ENCODE results near the gene UBE2U.
"Not testable (repeated sequence)": the region's sequence is repeated elsewhere in the genome, so short reads cannot be mapped to it uniquely, and the experiment has no call there.

UBE2U gene

GRCh38 chr1:64194168-64195080 lies 9.0 kb upstream of the UBE2U start:
- DNase-seq, result no peak

- DNase-seq, result no peak
These were observed 8.4 kb upstream of the UBE2U start for GRCh38 chr1:64195081-64195395.

DNA sequence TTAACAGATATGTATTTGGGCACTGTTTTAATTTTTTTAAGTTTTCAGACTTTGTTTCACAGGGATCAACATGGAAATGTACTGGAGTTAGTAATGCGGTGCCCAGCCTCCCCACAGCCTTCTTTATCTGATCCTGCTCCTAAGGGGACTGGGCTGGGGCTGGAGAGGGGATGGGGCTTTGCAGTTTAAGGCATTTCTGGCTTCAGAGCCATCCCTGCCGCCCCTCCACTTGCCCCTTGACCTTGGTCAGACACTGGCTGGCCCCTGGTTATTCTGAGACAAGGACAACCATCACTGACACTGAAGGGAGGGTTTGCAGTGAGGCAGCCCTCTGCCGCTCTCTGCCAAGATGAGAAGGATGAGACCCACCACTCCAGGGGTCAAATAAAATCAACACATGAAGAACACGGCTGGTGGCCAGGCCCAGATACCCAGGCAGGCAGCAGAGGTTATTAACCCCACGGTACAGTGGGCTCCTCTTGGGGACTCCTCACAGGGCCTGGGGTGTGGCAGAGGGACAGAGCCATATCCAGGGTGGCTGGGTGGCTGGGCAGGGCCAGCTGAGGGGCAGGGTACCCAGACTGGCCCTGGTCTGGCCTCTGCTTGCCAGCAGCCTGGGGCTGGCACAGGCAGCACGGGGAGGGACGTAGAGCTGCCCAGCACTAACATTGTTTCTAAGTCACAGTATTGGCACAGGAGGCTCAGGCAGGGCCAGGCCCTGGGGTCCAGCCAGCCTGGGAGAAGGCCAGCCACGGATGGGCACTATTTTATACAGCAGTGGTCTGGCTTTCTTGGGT lies 7.2 kb upstream of the UBE2U start:
- no peak for DNase-seq

DNA sequence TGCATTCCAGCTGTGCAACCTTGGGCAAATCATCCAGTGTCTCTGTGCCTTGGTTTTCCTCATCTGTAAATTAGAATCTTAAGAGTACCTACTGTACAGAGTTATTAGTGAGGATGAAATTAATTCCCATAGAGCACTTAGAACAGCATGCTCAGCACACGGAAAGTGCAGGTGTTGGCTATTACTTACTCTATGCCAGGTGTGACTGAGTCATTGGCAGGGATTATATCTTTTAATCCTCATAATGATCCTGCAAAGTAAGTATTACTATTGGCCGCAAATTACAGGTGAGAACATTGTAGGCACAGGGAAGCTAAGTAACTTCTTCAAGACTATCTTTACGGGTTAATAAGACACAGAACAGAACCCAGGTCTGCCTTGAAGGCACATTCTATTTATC lies 6.3 kb upstream of the UBE2U start:
- DNase-seq, result no peak

- DNase-seq, result no peak
These were observed 4.3 kb upstream of the UBE2U start for GRCh38 chr1:64199154-64199553.

DNA sequence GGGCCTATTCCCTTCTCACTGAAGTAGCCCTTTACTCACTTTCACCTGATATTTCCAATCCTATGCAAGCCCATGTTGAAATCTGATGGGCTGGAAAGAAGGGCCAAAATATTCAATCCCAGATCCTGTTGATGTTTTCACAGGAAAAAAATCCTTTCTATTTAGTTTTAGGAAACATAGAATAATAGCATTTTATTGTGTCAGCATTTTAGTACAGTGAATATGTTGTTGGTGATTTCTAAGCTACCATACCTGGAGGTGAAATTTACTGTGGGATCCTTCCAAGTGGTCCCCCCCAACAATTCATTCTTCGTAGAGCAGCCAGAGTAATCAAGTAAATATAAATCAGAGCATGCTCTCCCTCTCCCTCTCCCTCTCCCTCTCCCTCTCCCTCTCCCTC lies 3.4 kb upstream of the UBE2U start:
- DNase-seq, result no peak

DNA sequence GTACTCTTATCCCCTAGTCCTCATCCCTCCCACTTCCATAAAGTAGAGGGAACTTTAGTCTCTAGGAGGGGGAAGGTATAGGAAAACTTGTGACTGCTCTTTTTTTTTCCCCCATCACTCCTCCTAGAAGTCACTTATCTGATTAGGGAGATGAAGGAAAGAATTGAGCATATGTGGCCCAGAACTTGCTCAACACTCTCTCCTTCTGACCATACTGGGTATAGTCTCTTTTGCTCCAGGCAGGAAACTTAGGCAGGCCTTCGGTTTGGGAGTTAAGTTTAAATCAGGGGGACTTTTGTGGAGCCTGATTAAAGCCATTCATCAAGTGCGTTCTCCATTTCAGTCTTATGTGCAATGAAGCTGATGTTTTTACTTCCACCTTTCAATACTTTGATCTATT lies 5.8 kb downstream of the UBE2U start:
- no peak for DNase-seq

- no peak for DNase-seq
These were observed 8.6 kb downstream of the UBE2U start for GRCh38 chr1:64212031-64212430.

DNA sequence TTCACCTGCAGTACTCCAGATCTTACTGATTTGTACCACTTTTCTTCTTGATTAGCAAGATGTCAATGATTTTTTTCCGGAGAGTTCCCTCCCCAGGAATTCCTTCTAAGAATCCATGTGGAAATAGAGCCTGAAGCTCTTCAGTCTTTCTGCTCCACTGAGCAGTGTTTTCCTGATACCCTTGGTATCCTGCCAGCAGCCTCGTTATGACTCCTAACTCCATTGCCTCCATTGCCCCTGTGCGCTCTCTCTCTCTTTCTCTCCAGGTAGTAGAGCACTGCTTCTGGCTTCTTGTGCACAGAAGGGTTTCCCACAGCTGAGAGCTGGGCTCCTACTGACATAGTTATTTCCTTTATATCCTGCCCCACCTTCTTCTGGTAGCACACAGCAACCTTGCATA lies 12.2 kb downstream of the UBE2U start:
- no peak for DNase-seq

- no peak for DNase-seq
These were observed 16.8 kb downstream of the UBE2U start for GRCh38 chr1:64220241-64220640.

DNA sequence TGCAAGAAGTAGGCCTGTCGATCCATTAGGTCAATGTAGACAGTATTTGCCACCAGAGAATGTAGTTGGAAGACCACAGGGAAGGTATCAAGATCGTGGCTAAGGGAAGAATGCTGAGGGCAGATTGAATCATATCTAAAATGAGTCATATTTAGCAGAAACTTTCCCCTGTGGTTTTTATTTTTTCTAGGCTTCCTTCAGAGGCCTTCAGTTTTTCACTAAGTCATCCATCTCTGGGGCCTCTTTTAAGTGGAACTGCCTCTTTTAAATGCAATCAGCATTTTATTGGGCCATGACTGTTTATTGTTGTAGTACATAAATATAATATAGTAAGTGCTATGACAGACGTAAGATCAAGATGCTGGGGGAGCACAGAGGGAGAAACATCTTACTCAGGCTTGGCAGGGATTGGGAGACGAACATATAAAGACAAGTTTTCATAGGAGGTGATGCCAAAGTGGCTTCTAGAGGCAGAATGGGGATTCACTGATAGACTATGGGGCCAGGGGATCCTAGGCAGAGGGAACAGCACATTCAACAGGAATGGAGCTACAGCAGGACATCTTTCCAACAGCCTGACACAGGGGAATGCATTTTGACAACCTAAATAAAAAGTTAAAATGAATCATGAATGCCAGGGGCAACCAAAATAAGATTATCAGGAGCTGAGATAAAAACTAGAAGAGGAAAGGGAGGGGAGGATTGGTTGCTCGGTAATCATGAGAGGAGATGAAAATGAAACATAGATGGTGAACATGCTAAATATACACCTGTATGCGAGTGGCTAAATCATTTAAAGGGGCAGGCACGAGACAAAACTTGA lies 20.1 kb downstream of the UBE2U start:
- DNase-seq, result peak in 1 of 2 experiments; percentile 49

DNA sequence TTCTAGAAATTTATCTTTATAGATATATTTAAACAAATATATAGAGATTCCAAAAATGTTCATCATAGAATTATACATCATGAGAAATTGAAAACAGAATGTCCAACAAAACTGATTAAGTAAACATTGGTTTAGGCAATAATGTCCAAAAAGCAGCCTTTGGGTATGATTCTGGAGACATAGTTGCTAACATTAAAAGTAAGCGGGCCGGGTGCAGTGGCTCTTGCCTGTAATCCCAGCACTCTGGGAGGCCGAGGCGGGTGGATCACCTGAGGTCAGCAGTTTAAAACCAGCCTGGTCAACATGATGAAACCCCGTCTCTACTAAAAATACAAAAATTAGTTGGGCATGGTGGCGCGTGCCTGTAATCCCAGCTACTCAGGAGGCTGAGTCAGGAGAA lies 20.8 kb downstream of the UBE2U start:
- not testable (repeated sequence) for DNase-seq

DNA sequence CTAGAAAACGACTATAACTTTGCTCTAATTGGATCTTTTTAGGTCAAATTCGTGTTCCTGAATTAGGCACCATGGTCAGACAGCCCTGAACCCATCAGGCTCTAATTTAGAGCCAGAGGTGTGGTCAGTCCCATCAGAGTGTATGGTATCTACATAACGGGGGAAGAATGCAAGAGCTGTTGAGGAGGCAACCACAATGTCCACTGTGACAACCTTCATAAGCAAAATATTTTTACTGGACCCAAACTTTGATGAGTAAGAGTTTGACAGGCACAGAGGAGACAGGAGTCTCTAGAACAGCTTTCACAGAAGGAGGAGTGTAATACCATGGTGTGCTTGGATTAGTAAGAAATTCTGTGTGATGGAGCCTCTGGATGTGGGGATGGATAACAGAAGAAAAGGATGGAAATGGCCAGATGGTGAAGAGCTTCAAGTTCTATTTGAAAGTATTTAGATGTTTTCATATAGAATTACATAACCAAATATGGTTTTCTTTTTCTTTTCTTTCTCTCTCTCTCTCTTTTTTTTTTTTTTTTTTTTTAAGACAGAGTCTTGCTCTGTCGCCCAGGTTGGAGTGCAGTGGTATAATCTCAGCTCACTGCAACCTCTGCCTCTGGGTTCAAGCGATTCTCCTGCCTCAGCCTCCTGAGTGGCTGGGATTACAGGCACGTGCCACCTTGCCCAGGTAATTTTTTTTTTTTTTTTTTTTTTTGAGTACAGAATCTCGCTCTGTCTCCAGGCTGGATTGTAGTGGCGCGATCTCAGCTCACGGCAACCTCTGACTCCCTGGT lies 24.9 kb downstream of the UBE2U start:
- DNase-seq, result no peak

DNA sequence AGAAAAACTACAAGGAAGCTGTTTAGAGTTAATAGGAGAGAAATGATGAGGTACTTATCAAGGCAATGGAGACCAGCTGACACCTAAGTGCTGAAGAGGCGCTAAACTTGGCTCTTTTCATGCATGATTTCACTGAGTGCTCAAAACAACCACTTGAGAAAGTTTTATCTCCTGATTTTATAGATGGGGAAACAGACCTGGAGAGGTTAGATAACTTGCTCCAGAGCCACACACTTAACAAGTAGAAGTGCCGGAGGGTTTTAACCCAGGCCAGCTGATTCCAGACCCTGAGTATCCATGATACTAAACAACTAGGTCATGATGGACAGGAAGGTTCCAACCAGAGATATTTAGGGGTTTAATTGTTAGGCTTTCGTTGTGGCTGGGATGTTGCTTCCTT lies 25.9 kb downstream of the UBE2U start:
- no peak for DNase-seq

- peak in 1 of 2 experiments; percentile 8 for DNase-seq
These were observed 27.7 kb downstream of the UBE2U start for GRCh38 chr1:64231153-64231552.

GRCh38 chr1:64231654-64232053 lies 28.2 kb downstream of the UBE2U start:
- no peak for DNase-seq

DNA sequence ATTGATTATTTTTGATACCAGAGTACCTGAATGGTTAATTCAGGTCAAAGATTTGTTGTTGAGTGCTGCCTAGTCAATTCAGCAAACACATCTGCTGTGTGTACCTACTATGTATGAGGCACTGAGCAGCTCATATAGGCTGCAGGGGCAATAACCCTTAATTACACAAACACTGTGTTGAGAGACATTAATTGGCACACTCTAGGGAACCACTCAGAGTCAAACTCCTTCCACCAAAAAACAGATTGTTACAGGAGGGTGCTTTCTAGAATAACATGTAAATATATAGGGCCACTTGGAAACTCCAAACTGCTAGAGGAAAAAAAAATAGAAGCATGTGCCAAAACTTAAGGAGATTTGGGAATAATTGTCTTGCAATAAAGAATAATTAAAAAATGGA lies 31.3 kb downstream of the UBE2U start:
- no peak for DNase-seq

DNA sequence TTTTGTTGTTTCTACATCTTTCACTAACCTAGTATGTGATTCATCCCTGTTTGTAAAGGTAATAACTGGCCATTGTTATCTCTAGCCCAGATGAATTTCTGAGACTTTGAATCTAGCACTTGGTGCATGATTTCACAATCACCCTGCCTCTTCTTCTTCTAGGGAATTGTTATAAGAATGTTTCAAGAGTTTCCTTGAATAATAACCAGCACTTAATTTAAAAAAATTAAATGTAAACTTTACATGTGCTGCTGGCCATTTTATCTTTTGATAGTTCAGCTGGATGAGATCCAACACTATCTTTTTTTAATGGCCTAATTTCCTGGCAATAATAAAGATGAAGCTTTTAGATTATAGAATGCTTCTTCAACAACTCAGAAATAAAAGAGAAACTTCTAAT lies 31.8 kb downstream of the UBE2U start:
- DNase-seq, result no peak

DNA sequence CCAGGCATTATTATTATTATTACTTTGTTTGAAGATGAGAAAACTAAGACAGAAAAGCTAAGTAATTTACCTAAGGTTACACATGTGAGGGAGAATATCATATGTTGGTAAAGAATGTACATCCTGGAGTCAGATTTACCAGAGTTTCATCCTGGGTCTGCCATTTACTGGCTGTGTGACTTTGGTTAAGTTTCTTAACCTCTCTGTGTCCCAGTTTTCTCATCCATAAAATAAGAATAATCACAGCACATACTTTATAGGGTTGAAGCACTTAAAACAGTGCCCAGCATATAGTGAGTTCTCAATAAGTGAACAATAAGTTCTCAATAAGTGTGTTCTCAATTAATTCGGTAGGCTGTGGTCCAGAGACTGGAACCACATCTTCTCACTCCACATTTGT lies 32.5 kb downstream of the UBE2U start:
- no peak for DNase-seq

DNA sequence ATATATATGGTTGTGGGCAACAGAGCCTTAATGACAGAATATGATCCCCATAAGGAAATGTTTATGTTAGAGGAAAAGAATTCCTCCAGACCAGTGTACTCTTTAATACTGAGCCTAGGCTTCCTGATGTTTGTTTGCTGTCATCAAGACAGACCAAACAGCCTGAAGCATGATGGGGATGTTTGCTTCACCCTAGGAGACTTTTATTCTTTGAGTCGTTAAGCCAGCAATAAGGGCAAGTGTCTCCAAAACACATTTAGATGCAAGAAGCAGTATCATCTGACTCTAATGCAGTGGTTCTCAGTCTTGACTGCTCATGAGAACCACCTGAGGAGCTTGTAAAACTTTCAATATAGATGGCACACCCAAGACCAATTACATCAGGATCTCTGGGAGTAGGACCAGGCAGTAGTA lies 33.1 kb downstream of the UBE2U start:
- no peak for DNase-seq

- DNase-seq, result not testable (repeated sequence)
These were observed 36.1 kb downstream of the UBE2U start for GRCh38 chr1:64239519-64239918.

DNA sequence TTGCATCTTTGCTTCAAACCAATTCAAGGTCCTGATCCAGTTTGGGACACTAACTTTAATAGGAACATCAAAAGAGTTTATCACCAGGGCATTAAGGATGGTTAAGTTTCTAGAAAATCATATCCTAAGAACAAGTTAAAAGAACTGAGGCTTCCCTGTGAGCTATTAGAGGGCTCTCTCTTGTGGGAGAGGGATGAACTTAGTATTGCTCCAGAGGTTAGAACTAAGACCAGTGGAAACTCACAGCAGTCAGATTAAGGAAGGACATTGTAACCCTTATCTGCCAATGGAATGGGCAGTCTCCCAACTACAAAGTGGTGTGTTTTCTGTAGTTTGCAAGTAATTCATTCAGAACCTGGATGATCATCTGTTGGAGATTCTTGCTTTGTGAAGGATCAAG lies 36.8 kb downstream of the UBE2U start:
- DNase-seq, result no peak

DNA sequence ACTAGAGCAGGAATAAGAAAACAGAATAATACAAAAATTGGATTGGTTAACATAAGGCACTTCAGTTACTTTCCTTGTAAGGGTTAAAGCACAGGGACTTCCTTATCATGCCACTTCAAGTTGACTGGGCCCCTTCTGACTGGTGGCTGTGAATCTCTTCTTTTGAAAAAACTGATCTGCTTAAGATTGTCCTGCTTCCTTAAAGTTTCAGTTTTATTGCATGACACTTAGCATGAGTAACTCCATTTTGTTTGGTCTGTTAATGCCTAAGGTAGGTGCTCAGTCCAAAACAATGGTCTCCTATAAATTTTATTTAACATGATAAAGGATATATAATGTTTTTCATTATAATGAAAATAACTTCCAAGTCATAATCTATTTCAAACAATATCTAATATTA lies 37.6 kb downstream of the UBE2U start:
- DNase-seq, result no peak
